Hematopoietic multipotent progenitor cell treated with erythropoietin and hydrocortisone succinate and interleukin-3 and kit ligand, for 15 days (in vitro differentiated cells): ENCODE results near the gene GPR78.

Source experiments
- DNase-seq: peaks from one replicate; pipeline ENCODE4 v3.0.0-alpha.2; 2015; ENCODE audit warnings: low spot score

The GPR78 gene

DNA sequence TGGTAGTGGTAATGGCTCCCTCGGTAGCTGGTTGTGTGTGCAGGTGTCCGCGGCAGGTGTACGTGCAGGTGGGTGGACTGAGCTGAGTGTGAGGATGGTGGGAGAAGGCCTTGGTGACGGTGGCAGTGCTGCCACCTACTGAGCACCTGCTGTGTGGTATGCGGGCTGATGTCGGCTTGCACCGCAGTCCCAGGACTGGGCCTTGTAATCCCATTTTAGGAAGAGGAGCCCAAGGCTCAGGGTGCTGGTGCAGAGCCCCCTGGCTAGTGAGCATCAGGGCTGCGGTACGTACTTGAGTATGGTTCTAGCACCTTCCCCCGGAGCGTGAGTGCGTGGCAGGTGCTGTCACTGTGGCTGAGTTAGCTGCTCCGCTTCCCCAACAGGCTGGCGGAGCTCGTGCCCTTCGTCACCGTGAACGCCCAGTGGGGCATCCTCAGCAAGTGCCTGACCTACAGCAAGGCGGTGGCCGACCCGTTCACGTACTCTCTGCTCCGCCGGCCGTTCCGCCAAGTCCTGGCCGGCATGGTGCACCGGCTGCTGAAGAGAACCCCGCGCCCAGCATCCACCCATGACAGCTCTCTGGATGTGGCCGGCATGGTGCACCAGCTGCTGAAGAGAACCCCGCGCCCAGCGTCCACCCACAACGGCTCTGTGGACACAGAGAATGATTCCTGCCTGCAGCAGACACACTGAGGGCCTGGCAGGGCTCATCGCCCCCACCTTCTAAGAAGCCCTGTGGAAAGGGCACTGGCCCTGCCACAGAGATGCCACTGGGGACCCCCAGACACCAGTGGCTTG lies 6.7 kb downstream of the GPR78 start:
- no peak for DNase-seq

DNA sequence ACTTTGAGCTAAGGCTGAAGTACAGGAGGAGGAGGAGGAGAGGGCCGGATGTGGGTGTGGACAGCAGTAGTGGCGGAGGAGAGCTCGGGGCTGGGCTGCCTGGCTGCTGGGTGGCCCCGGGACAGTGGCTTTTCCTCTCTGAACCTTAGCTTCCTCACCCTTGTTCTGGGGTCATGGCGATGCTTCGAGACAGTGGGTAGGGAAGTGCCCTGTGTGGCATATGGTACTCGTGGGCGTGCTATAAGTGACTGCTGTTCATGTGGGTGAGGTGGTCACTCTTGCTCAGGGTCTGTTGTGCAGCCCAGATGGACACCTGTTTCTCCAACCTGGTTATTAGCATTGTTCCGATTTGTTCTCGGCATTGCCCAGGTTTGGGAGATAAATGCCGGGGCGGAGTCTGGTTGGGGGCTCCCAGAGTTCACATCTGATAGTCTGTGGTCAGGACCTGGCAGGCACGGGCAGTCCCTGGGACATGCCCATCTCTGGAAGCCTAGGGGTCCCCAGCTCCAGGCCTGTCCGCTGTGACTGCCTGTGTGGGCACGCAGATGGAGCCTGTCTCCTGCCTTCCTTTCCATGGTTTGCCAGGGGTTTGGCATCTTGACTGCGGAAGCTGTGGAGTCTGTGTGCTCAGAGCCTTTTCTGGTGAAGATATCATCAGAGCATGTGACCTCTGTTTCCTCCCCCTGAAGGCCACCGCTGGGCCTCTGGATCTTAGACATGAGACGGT lies 7.4 kb downstream of the GPR78 start:
- no peak for DNase-seq

DNA sequence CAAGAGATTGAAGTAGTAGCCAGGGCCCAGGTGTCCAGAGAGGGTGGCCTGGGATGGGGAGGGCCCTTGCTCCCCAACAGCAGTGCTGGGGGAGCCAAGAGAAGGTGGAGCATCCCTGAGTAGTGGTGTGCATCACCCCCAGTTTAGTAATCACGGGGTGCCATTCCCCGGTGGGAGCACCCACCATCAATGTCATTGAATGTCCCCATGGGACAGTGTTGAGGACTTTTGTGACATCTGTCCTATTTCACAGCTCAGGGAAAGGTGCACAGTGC lies 7.9 kb downstream of the GPR78 start:
- no peak for DNase-seq

DNA sequence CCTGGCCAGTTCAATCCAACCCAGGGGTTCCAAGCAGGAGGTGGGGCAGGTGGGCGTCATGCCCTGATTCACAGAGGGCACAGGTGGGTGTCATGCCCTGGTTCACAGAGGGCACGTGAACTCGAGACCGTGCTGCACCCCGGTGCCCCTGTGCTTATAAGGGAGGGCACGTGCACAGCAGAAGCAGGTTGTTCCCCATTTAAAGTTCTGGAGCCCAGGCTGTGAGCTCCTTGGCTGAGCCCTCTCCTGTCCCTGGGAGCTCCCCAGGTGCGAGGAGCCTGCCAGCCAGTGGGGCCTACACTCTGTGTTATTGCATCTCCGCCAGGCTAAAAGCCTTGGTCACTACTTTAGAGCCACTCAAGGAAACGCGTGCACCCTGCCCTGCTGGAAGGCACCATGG lies 9.1 kb downstream of the GPR78 start:
- no peak for DNase-seq

DNA sequence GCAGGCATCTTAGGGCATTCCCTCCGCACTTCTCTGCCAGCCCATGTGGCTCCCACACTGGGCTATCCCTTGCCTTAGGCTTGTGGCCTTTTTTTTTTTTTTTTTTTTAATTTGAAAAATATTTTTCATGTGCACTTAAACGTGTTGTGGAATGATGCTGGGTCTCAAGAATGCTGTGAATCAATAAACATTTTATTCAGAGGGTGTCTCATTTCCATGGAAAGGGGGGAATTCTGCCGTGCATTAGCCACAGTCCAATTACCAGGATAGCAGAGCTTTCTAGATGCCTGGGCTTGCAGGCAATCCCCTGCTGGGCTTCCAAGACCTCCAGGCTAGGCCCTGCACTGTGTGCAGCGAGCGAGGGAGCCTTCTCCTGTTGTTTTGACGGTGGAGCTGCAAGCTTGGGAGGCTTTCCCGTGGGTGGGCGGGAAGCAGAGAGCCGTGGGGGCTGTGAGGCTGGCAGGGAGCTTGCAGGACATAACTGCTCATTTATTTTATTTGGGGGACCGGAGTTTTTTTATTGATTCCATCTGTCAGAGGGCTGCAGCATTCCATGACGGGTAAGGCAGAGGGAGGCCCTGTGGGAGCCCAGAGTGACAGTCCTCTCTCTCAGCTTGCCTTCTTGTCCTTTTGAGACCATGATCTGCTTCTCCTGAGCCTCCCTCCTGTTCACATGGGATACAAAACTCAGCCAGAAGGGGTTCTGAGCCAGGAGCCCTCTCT lies 9.8 kb downstream of the GPR78 start:
- DNase-seq: no peak

DNA sequence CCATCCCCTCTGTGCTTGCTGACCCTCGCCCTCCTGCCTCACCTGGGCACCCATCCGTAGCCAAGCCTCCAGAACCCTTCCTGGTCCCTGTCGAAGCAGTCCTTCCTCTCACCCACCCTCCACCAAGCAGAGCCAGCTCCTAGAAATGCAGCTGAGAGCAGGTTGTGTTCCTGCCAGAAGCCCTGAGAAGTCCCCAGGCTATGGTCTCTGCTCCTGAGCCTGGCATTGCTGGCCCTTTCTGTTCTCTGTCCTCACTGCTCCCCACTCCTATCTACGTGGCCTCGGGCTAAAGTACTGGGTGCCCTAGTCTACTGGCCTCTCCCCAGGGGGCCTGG lies 10.3 kb downstream of the GPR78 start:
- no peak for DNase-seq

DNA sequence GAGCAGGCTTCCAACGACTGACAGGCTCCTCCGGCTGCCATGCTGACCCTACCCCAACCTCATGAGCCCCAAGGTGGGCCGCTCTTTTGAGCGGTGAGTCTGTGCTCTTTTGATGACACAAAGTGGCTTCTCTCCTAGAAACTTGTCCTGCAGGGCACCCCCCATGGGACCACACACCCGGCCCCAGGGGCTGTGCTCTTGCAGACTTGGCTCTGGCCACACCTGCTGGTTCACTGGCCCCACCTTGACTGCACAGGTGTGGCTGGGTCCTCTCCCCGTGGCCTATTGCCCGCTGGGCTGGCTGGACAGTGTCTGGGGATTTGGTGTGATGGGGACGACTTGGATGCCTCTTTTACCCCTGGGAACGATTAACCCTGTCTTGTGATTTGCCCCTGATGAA lies 10.9 kb downstream of the GPR78 start:
- DNase-seq: no peak

DNA sequence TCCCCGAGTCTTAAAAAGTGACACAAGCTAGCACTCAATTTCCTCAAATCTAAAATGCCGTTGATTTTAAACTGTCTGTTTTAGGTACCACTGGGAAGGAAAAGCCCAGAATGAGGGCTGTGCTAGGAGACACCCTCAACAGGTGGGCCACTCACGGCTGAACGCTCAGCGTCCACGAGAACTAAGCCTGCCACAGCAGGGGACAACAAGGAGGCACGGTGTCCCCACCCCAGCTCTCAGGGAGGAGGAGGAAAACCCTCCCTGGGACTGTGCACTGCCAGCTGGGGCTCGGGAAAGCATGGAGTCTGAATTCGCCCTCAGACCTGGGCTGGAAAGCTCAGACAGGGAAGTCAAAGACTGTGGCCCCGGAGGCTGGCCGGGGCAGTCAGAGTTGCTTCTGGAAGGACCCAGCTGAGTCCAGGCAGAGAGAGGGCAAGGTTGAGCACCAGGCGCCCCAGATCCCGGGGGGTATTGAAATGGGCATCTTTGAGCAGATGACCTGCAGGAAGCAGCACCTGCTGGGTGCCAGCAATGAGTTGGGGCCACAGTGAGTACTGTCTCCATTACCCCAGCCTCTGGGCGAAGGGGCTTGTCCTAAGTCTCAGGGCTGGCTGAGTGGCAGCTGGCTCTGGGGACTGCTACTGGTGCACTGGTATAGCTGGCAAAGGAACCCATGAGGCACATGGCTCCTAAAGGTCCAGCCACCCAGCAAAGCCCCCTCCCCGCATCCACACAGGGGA lies 11.6 kb downstream of the GPR78 start:
- no peak for DNase-seq

DNA sequence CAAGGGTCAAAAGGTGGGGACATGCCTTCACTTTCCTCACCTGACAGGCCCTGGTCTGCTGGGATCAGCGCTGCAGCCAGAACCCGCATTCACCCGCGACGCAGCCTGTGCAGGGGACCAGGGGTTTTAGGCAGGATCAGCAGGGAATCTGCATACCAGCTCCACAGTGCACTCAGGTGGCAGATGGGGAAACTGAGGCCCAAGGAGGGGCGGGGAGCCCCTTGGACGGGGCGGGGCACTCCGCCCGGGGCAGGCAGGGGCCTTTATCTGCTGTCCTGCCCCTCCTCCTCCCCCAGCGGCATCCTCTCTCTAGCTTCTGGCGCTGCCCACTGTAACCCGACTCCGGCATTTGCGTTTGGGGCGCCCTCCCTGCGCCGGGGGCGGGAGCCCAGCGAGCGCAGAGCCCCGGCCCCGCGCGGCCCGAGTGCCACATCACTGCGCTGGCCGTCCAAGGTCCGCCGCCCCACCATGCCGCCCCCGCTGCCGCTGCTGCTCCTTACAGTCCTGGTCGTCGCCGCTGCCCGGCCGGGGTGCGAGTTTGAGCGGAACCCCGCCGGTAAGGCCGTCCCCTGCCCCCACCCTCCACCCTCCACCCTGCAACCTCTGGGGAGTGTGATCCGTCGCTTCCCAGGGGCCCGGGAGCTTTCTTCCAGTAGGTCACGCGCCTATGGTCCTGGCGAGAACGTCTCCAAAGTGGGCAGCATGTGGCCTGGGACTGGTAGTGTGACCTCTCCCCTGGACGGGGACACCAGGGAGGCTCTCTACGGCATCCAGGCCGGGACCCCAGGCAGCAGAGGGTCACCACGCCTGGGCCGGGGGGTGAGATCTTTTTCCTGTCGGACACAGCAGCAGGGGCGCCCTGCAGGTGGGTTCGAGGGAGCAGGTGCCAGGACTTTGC lies 12.4 kb downstream of the GPR78 start, which contains the start of gene CPZ:
Gene CPZ (plus strand): TSS at position 400 of the 898 bp plus-strand sequence. CDS start 69 bp downstream, at position 469.
- no peak for DNase-seq

DNA sequence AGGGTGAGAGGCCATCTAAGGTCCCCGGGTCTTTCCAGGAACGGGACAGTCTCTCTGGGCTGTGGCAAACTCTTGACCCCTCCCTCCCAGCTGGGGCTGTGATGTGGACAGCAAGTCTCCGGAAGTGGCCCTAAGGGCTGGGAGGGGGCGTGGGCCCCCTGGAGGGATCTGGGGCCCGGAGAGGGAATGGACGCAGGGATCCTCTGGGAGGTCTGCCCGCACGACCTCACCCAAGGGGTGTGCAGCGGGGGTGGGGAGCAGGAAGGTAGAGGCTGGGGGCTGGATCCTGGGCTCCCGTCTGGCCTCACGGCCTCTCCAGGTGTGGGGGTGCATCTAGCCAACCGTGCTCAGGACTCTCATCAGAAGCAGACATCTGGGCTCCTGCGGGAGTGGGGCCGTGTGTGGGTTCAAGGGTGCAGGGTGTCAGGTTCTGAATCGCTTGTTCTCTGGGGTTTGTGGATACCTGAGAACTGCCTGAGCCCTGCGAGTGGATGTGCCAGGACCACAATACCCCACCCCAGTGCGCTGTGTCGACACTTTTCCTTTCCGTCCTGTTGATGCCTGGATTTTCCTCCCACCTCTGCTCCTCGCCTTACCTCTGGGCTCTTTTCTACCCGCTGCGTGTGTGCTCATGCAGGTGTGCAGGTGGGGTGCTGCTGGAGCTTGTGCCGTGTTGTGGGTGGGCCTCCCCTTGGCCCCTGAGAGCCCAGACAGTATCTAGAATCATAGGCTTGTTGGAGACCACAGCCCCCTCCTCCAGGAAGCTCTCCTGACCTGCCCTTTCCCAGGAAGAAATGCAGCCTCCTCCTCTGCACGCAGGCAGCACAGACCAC lies 13.3 kb downstream of the GPR78 start:
- no peak for DNase-seq

DNA sequence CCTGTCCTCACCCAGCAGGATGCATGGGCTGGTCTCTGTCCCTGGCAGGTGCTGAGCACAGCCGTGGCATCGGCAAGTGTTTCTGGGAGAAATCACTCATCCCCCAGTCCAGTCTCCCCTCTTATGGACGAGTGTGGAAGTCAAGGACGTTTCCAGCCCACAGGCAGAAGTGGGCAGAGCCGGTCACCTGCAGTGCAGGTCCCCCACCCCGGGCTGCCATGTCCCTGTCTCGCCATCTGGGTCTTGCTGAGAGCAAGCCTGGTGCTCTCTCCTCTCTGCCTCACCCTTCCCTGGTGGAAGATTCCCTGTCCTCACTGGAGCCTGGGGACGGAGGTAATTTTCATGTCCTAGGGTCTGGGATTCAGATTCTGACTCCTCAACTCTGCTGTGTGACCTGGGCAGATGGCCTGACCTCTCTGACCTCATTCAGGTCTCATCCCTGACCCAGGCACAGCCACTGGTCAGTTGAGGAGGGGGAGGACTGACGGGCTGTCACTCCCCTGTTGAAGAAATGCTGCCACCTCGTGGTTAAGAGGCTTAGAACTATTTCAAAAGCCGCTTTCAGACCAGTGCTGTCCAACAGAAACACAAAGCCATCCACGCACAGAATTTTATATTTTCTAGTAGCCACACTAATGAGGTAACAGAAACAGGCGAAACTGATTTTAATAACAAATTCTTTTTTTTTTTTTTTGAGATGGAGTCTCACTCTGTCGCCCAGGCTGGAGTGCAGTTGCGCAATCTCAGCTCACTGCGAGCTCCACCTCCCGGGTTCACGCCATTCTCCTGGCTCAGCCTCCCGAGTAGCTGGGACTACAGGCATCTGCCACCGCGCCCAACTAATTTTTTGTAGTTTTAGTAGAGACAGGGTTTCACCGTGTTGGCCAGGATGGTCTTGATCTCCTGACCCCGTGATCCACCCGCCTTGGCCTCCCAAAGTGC lies 14.2 kb downstream of the GPR78 start:
- peak; percentile 10 for DNase-seq

DNA sequence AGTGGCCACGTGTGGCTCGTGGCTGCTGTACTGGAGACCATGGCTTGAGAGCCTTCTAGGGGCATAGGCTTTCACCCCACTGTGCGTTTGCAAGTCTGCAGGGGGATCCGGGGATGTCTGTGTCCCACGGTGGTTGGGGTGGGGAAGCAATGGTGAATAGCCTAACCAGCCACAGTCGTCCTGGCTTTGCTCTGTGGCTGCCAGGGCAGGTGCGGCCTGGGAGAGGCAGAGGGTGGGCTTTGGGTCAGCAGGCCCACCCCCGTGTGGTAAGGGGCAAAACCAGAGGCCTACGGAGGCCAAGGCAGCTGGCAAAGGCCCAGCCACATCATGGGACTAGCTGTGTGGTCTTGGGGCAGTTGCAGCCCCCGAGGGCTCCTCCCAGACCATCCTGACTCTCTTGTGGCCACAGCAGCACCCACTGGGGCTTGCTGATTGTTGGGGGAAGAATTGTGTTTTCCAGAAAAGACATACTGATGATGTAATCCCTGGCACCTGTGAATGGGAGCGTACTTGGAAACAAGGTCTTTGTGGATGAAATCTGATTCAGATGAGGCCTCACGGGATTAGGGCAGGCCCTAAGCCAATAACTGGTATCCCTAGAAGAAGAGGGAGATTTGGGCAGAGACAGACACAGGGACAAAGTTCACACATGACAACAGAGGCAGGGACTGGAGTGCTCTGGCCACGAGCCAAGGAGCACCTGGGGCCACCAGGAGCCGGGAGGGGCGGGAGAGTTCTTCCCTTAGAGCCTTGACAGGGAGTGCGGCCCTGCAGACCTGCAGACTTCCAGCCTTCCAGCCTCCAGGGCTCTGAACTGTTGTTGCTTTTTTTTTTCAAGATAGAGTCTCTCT lies 15.3 kb downstream of the GPR78 start:
- DNase-seq: no peak

DNA sequence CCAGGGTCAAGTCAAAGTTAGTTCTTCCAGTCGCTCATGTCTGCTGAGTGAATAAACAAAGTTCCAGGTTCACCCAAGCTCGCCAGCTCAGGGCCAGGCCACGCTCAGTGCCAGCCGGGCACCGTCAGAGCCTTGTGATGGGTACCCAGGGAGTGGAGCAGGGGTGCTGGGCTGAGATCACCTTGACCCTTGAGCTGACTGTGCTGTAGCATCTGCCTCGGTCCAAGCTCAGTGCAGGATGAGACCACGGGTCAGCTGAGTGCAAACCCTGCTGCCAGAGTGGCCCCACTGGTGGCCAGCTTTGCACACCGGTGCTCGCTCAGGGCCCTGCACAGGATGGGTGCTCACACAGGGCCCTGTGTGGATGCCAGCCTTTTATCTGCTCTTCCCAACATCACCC lies 16.7 kb downstream of the GPR78 start:
- DNase-seq: no peak

DNA sequence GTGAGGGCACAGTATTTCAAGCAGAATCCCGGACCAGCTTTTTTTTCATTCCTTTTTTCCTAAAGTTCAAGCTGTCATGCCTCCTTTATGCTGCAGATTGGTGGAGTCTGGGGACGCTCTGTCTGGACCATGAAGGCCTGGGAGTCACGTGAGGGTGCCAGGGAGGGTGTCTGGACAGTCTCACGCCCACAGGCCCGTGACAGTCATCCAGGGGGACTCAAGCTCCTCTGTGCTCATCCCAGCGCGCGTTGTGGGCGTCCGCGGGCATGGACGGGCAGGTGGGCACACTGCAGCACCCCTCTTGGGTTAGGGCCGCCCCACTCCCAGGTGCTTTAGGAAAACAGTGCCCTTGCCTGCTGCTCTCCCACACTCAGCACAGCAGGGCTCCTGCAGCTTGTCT lies 17.1 kb downstream of the GPR78 start:
- no peak for DNase-seq

DNA sequence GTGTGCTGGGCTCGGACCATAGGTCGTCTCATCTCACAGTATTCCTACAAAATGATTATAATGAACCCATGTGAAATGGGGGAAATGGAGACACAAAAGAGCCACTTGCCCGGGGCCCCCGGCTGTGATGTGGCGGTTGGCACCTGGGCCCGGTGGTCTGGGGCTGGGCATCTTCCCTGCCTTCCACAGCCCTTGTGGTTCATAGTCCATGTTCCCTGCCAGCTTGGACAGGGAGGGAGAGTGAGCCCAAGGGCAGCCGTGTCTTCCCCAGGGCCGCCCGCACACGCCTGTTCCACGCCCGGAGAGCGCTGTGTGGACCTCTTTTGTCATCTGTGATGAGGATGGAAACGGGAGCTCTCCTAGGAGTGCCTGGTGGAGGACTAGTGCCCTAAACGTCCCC lies 17.6 kb downstream of the GPR78 start:
- DNase-seq: no peak

DNA sequence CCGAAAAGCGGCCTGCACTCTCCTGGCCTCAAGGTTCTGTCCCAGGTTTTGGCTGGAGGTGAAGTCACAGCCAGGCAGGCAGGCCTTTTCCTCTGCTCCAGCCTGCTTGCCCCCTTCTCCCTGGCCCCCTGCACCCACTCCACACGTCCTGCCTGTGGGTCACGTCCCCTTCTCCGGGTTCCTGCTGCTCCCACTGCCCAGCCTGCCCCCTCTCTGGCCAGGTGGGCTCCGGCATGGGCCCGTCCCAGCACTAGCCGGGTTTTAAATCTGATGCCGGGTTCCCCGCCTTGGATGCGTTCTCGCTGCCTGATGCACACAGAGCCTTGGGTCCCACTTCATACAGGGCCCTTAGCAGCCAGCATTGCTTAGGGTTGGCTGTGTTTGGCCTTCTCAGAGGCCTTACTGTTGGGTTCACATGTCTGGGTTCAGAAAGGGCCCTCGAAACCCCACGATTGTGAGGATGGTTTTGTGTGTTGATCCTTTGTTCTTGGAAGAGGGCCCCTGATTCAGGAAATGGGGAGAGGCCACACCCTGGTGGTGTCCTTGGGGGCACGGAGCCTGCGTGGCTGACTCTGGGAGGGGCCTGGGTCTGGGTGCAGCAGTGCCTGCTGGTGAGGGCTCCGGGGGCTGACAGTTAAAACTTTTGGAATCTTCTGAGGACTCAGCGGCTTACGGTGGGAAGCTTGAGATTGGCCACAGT lies 18.3 kb downstream of the GPR78 start:
- no peak for DNase-seq

DNA sequence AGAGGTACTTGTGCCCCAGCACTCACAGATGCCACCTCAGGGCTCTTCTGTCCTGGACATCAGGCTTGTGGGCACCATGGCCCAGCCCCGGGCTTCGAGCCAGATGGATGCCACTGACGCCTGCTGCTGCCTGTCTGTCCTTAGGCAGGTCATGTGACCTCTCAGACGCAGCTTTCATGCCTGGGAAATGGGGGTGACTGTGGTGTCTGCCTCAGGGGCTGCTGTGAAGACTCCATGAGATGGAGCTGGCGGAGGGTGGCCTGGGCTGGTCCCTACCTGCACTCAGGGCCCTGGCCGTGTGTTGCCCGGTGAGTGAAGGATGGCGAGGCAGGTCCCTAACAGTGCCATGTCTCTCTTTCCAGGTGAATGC lies 18.9 kb downstream of the GPR78 start:
- no peak for DNase-seq

DNA sequence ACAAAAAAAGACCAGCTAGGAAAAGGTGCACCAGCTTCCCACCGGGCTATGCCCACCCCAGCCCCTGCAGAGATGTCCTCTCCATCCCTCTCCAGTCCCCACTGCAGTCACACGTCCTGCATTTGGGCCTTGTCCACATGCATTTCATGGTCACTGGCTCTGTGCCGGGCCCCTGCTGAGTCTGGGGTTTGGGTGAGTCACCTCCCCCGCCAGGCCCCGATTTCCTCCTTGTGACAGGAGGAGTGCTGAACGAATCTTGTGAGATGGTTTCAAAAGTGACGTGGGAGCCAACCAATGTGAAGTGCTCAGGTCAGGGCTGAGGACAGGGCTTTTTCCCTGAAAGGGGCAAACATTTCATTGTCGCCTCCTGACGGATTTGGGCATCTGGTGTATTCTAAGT lies 19.5 kb downstream of the GPR78 start:
- no peak for DNase-seq
